NCI-H2107 (cell line): ENCODE results near the gene UNC93B1.
"Not testable (repeated sequence)": the region's sequence is repeated elsewhere in the genome, so short reads cannot be mapped to it uniquely, and the experiment has no call there.

Experiments
- DNase-seq: peaks from one replicate; lab custom pipeline; 2025; lab: John Stamatoyannopoulos, UW

Gene UNC93B1

GRCh38 chr11:68009391-68010089 lies 5.6 kb upstream of the UNC93B1 start:
- DNase-seq: no peak

DNA sequence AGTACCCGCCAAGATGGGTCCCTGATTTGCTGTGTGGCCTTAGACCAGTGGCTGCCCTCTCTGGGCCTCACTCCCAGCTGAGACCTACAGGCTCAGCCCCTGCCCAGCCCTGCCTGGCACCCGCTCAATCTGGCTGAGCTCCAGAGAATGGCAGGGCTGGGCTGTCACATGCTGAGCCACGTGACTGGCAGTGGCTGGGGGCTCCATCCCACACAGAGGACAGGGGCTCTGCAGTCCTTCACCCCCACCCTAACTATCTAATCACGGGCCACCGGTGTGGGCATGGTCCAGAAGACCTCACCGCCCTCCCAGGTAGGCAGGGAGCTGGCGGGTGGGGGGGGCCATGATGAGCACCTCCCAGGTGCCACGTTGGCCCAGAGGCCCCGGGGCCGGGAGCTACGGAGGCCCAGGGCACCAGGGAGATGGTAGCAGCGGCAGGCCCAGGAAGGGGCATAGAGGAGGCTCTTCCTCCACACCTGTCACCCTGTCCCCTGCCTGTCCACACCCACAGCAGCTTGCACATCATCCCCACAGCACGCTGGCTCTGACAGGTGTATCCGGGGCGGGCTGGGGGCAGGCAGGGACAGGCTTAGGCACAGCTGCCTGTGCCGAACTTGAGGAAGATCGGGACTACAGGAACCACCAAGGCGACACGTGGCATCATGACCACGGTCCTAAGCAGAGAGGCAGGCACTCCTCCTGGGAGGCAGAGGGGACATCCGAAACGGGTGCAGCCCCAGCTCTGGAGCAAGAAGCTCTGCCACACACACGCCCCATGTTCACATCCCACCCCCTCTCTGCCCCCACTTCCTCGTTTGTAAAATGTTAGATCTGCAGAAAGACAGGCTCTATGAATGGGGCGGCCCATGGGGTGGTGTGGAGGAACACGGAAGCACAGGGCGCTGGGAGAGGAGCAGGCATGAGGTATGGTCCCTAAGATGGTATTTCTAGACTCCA lies 4.8 kb upstream of the UNC93B1 start:
- DNase-seq: peak; percentile 35

DNA sequence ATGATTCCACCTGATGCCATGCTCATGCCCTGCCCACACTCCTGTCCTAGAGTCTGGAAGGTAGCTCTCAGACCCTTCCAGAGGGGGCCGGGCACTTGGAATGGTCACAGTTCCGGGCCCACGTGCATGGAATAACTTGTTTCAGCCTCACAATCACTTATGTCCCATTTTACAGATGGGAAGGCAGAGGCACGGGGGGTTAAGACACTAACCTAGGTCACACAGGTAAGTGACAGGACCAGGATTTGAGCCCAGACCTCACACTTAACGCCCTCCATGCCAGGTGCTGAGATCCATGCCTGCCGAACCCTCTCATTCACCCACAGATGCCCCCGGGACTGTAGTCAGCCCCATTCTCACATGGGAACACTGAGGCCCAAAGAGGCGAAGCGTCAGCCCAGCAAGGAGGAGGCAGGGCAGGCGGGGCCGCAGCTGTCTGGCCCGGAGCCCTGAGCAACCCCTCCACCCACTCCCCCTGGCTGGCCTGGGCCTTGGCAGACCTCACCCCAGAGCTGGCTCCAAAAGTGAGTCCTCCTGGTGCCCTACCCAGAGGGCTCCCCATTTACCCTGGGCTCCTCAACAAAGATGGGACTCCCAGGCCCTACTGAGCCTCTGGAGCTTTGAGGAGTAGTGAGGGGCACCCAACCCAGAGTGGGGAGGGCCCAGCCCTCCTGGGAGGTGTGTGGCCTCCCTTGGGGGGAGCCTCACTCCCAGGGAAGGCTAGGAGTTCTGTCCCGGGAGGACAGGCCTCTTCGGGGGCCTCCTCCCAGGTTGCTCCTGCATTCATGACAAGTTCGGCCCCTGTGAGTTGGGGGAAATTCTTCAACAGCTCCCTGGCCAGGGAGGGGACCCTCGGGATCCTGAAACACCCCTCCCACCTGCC lies 3.8 kb upstream of the UNC93B1 start:
- DNase-seq: no peak

- no peak for DNase-seq
These were observed 2.8 kb upstream of the UNC93B1 start for GRCh38 chr11:68006606-68007166.

DNA sequence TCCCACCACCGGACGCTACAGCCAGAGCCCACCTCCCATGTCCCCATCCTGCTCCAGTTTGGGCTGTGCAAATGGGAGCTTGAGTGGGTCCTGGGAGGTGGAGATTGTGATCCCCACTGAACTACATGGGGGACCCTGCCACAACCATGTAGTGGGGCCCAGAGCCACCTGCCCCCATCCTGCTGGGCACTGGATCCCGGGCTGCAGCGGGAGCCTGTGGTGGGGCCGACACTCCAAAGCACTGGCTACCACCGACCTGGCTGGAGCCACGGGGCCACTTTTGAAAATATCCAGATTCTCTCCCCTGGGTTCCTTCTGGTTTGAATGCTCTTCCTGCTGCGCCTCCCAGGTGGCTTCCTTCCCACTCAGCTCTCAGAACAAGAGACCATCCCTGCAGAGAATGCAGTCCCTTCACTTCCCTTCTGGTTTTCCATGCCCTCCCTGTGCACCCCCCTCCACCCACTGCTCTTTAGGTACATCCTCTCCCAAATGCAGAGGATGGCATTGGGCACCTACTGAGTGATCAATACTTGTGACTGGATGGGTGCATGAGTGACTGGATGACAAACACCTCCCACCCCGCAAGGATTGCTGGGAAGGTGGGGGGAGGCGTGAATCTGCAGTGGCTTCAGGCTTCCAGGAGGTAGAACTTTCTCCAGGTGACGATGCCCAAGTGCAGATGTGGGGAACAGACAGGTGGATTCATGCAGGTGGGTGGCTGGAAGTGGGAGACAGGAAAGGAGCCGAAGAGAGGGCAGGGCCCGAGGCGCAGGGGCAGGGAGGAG lies 846 bp upstream of the UNC93B1 start:
- DNase-seq: no peak

- no peak for DNase-seq
These were observed 705 bp downstream of the UNC93B1 start for GRCh38 chr11:68002938-68003845.

GRCh38 chr11:68002575-68002937 lies 1.3 kb downstream of the UNC93B1 start:
- DNase-seq: no peak

GRCh38 chr11:67999704-68000103 lies 4.2 kb downstream of the UNC93B1 start:
- DNase-seq: no peak

GRCh38 chr11:67999201-67999629 lies 4.7 kb downstream of the UNC93B1 start:
- no peak for DNase-seq

GRCh38 chr11:67998150-67999045 lies 5.5 kb downstream of the UNC93B1 start:
- DNase-seq: no peak

- DNase-seq: no peak
These were observed 6.4 kb downstream of the UNC93B1 start for GRCh38 chr11:67997475-67997921.

DNA sequence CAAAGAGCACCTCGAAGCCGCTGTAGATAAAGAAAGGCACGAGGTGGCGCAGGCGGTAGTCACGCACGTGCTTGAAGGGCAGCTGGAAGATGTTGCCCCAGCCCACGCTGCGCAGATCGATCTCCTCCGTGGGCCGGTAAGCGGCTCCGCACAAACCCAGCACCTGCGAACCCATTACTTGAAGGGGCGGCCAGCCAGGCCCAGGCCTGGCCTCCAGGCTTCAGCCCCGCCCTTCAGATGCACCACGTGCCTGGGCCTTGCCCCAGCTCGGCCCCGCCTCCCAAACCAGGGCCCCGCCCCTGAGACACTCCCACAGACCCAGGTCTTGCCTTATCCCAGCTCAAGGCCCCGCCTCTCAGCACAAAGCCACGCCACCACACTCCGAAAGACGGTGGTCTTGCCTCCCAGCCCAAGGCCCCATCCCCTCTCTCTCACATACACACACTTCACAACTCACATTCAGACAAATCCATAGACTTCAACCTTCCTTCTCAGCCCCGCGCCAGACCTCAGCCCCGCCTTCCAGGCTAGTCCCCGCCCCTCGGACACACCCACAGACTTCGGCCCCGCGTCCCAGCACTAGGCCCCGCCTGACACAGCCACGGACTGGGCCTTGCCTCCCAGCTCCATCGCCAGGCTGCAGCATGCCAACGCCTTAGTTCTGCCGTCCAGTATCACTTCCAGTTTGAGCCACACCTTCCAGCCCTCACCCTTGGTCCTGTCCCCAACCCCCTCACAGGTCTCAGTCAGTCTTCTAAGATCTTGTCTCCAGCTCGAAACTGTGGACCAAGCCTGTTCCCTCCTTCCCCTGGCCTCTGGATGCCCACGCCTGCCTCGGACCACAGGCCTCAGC lies 7.0 kb downstream of the UNC93B1 start:
- no peak for DNase-seq

GRCh38 chr11:67996051-67996450 lies 7.8 kb downstream of the UNC93B1 start:
- no peak for DNase-seq

- not testable (repeated sequence) for DNase-seq
These were observed 8.3 kb downstream of the UNC93B1 start for GRCh38 chr11:67995579-67995978.

DNA sequence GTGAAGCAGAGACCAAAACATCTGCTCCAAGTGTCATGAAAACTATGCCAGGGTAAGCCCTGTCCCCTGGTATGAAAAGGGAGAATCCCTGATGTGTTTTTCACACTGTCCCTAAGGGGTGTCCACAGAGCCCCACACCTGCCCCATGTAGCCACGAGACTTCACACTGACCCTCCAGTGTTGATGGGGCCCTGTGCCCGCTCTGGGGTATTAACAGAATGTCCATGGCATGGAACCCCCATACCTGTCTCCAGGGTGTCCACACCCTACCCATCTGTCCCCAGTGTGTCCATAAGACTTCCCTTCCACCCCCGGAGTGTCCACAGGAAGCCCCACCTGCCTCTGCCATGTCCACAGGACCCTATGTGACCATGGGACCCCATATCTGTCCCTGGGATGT lies 8.8 kb downstream of the UNC93B1 start:
- not testable (repeated sequence) for DNase-seq

- not testable (repeated sequence) for DNase-seq
These were observed 9.5 kb downstream of the UNC93B1 start for GRCh38 chr11:67994387-67994786.

DNA sequence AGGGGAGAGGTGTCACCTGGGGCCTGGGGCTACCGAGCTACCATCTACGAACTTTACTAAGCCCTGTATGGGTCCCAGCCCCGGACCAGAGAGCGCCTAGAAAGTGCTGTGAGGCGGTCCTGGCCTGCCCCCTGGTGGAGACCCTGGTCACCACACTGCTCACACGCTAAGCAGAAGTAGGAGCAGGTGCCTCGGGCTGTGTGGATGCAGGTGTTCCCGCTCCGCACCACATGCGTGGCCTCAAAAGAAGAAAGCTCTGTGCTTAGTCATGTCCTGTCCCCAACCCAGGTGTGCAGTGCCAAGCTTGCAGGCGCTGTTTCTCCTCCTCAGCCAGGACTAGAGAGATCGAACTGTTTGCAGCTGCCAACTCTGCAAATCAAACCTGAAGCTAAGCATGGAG lies 10.1 kb downstream of the UNC93B1 start:
- not testable (repeated sequence) for DNase-seq
